ENCODE results near the gene TBX3.

GRCh38 chr12:114636723-114637480 is 47.1 kb downstream of the TBX3 start:
- TF ChIP-seq ASH2L (IDR thresholded peaks at IDR 0.05; ENCODE audit: borderline replicate concordance, low read depth) (no peak), CTCF (IDR thresholded peaks at IDR 0.05 in 2 of 3, conservative IDR thresholded peaks at IDR 0.05 in 1 of 3; ENCODE audit: control insufficient read depth in 2 of 3, extremely low read depth in 1 of 3, insufficient read depth in 1 of 3, low read depth in 3 of 3, low read length in 3 of 3) (no peak), EP300 (IDR thresholded peaks at IDR 0.05; ENCODE audit: borderline replicate concordance in 1 of 2, control insufficient read depth in 1 of 2, low read depth in 2 of 2, low read length in 2 of 2) (no peak), POLR2A (IDR thresholded peaks at IDR 0.05; ENCODE audit: low read depth, low read length) (no peak), CBX3 (IDR thresholded peaks at IDR 0.05; ENCODE audit: borderline replicate concordance, low read depth) (no peak), BRCA1 (IDR thresholded peaks at IDR 0.05; ENCODE audit: low read depth, low read length) (no peak), PAX5 (IDR thresholded peaks at IDR 0.05; ENCODE audit: borderline replicate concordance, low read depth, low read length) (no peak), BHLHE40 (IDR thresholded peaks at IDR 0.05; ENCODE audit: borderline replicate concordance in 1 of 2, low read depth in 2 of 2, low read length in 1 of 2) (no peak), EZH2 (IDR thresholded peaks at IDR 0.05; ENCODE audit: borderline replicate concordance, control insufficient read depth, low read depth, low read length) (no peak), HDAC2 (IDR thresholded peaks at IDR 0.05) (no peak), ZNF24 (IDR thresholded peaks at IDR 0.05) (no peak), MYB (IDR thresholded peaks at IDR 0.05; ENCODE audit: borderline replicate concordance, low read depth, low read length) (no peak)
- TF ChIP-seq, protein P1, sequence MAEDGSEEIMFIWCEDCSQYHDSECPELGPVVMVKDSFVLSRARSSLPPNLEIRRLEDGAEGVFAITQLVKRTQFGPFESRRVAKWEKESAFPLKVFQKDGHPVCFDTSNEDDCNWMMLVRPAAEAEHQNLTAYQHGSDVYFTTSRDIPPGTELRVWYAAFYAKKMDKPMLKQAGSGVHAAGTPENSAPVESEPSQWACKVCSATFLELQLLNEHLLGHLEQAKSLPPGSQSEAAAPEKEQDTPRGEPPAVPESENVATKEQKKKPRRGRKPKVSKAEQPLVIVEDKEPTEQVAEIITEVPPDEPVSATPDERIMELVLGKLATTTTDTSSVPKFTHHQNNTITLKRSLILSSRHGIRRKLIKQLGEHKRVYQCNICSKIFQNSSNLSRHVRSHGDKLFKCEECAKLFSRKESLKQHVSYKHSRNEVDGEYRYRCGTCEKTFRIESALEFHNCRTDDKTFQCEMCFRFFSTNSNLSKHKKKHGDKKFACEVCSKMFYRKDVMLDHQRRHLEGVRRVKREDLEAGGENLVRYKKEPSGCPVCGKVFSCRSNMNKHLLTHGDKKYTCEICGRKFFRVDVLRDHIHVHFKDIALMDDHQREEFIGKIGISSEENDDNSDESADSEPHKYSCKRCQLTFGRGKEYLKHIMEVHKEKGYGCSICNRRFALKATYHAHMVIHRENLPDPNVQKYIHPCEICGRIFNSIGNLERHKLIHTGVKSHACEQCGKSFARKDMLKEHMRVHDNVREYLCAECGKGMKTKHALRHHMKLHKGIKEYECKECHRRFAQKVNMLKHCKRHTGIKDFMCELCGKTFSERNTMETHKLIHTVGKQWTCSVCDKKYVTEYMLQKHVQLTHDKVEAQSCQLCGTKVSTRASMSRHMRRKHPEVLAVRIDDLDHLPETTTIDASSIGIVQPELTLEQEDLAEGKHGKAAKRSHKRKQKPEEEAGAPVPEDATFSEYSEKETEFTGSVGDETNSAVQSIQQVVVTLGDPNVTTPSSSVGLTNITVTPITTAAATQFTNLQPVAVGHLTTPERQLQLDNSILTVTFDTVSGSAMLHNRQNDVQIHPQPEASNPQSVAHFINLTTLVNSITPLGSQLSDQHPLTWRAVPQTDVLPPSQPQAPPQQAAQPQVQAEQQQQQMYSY (CRISPR knock-in tag; IDR thresholded peaks at IDR 0.05) = no peak
- TF ChIP-seq, protein P2, sequence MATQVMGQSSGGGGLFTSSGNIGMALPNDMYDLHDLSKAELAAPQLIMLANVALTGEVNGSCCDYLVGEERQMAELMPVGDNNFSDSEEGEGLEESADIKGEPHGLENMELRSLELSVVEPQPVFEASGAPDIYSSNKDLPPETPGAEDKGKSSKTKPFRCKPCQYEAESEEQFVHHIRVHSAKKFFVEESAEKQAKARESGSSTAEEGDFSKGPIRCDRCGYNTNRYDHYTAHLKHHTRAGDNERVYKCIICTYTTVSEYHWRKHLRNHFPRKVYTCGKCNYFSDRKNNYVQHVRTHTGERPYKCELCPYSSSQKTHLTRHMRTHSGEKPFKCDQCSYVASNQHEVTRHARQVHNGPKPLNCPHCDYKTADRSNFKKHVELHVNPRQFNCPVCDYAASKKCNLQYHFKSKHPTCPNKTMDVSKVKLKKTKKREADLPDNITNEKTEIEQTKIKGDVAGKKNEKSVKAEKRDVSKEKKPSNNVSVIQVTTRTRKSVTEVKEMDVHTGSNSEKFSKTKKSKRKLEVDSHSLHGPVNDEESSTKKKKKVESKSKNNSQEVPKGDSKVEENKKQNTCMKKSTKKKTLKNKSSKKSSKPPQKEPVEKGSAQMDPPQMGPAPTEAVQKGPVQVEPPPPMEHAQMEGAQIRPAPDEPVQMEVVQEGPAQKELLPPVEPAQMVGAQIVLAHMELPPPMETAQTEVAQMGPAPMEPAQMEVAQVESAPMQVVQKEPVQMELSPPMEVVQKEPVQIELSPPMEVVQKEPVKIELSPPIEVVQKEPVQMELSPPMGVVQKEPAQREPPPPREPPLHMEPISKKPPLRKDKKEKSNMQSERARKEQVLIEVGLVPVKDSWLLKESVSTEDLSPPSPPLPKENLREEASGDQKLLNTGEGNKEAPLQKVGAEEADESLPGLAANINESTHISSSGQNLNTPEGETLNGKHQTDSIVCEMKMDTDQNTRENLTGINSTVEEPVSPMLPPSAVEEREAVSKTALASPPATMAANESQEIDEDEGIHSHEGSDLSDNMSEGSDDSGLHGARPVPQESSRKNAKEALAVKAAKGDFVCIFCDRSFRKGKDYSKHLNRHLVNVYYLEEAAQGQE (IDR thresholded peaks at IDR 0.05; ENCODE audit: low read depth, low read length) = no peak
